GM19043 (cell line): Measurements from ENCODE around the gene IL17RA.
"Not testable (repeated sequence)": the region's sequence is repeated elsewhere in the genome, so short reads cannot be mapped to it uniquely, and the experiment has no call there.

Source experiments
- ATAC-seq: cut with Tn5 transposase; IDR thresholded peaks from one replicate; pipeline ENCODE4 v1.9.1; 2021; ENCODE audit warnings: low read depth; ENCODE audit not compliant: unreplicated experiment

IL17RA gene

GRCh38 chr22:17118342-17118741 is 33.5 kb downstream of the IL17RA start:
- no peak for ATAC-seq

GRCh38 chr22:17119481-17120202 is 34.8 kb downstream of the IL17RA start:
- ATAC-seq, result no peak

- no peak for ATAC-seq
Measured at GRCh38 chr22:17120281-17120680, 35.5 kb downstream of the IL17RA start.

- ATAC-seq, result no peak
Measured at GRCh38 chr22:17120711-17121232, 36.0 kb downstream of the IL17RA start.

- no peak for ATAC-seq
Measured at GRCh38 chr22:17121233-17122195, 36.7 kb downstream of the IL17RA start, which contains the start of gene TMEM121B. Gene TMEM121B, minus strand, starts transcription at chr22:17121360. Its CDS starts 233 bp downstream, at chr22:17121127.

GRCh38 chr22:17130199-17130598 is 45.4 kb downstream of the IL17RA start:
- no peak for ATAC-seq

- no peak for ATAC-seq
Measured at GRCh38 chr22:17131686-17132085, 46.9 kb downstream of the IL17RA start.

- ATAC-seq, result no peak
Measured at GRCh38 chr22:17132112-17132511, 47.3 kb downstream of the IL17RA start.

- ATAC-seq, result no peak
Measured at GRCh38 chr22:17133137-17133536, 48.3 kb downstream of the IL17RA start.

- no peak for ATAC-seq
Measured at GRCh38 chr22:17135153-17135760, 50.5 kb downstream of the IL17RA start.

GRCh38 chr22:17137170-17137569 is 52.4 kb downstream of the IL17RA start:
- no peak for ATAC-seq

- no peak for ATAC-seq
Measured at GRCh38 chr22:17137861-17138425, 53.1 kb downstream of the IL17RA start.

- no peak for ATAC-seq
Measured at GRCh38 chr22:17138513-17138912, 53.7 kb downstream of the IL17RA start.

GRCh38 chr22:17140022-17140421 is 55.2 kb downstream of the IL17RA start:
- ATAC-seq, result no peak

GRCh38 chr22:17140826-17141766 is 56.3 kb downstream of the IL17RA start:
- ATAC-seq, result no peak

GRCh38 chr22:17143101-17143500 is 58.3 kb downstream of the IL17RA start:
- no peak for ATAC-seq

- no peak for ATAC-seq
Measured at GRCh38 chr22:17143826-17144225, 59.0 kb downstream of the IL17RA start.

- ATAC-seq, result no peak
Measured at GRCh38 chr22:17145021-17145680, 60.4 kb downstream of the IL17RA start.

GRCh38 chr22:17147458-17147857 is 62.7 kb downstream of the IL17RA start:
- ATAC-seq, result not testable (repeated sequence)
